IPS-18a (cell line): ENCODE measurements around the gene SEMG2.

ENCODE experiments used
- H3K27ac ChIP-seq: one replicate; pipeline ENCODE4 v1.5.1; 2013; ENCODE audit warnings: low read length
- H3K27me3 ChIP-seq: one replicate; pipeline ENCODE4 v1.6.1; 2013; ENCODE audit warnings: mild to moderate bottlenecking, low read length; ENCODE audit not compliant: control insufficient read depth, insufficient read depth
- H3K36me3 ChIP-seq: one replicate; pipeline ENCODE4 v1.6.1; 2013; ENCODE audit warnings: low read depth, low read length; ENCODE audit not compliant: control insufficient read depth
- H3K4me1 ChIP-seq: one replicate; pipeline ENCODE4 v1.6.1; 2013; ENCODE audit warnings: low read depth, low read length; ENCODE audit not compliant: control insufficient read depth
- H3K4me3 ChIP-seq: one replicate; pipeline ENCODE4 v1.5.1; 2013; ENCODE audit warnings: low read length
- H3K9ac ChIP-seq: one replicate; pipeline ENCODE4 v1.6.1; 2013; ENCODE audit warnings: mild to moderate bottlenecking, low read length, moderate library complexity
- H3K9me3 ChIP-seq: one replicate; pipeline ENCODE4 v1.6.1; 2013; ENCODE audit warnings: low read depth, low read length; ENCODE audit not compliant: control insufficient read depth

SEMG2 gene

DNA sequence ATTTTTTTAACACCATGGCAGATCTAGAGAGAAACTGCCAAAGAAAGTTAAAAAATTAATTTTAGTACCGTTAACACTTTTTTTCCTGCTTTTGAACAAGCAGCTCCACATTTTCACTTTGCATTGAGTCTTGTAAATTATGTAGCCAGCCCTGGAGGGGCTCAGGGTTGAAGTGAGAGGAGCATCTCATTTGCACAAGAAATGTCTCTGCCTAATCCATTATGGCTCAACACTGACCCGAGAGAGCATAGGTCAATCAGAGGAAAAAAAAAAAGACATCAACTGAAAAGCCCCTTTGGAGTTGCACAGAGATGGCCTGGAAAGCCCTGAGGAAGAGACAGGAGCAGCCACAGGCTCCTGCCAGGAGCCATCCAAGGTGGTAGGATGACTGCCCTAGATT, 37.5 kb downstream of the SEMG2 start:
- Histone ChIP-seq H3K4me3 (no peak overlapping the region), H3K9me3 (no peaks in the 10 kb centered on the region), H3K36me3 (no peaks in the 10 kb centered on the region), H3K27me3 (no peaks in the 10 kb centered on the region), H3K4me1 (peaks cover 7% of the 10 kb centered on the region), H3K9ac (no peak overlapping the region), H3K27ac (no peak overlapping the region)

- Histone ChIP-seq H3K4me3 (no peak overlapping the region), H3K27ac (no peak overlapping the region), H3K9me3 (no peaks in the 10 kb centered on the region), H3K27me3 (no peaks in the 10 kb centered on the region), H3K9ac (no peak overlapping the region), H3K36me3 (no peaks in the 10 kb centered on the region), H3K4me1 (peaks cover 6% of the 10 kb centered on the region)
Measured at GRCh38 chr20:45263556-45264266, 42.5 kb downstream of the SEMG2 start.

- no peak overlapping the region for H3K27ac ChIP-seq
- H3K4me1 ChIP-seq = no peaks in the 10 kb centered on the region
- H3K4me3 ChIP-seq = no peak overlapping the region
- H3K36me3 ChIP-seq = no peaks in the 10 kb centered on the region
- H3K9ac ChIP-seq = no peak overlapping the region
- no peaks in the 10 kb centered on the region for H3K27me3 ChIP-seq
- H3K9me3 ChIP-seq = no peaks in the 10 kb centered on the region
Measured at GRCh38 chr20:45266977-45267376, 45.8 kb downstream of the SEMG2 start.

DNA sequence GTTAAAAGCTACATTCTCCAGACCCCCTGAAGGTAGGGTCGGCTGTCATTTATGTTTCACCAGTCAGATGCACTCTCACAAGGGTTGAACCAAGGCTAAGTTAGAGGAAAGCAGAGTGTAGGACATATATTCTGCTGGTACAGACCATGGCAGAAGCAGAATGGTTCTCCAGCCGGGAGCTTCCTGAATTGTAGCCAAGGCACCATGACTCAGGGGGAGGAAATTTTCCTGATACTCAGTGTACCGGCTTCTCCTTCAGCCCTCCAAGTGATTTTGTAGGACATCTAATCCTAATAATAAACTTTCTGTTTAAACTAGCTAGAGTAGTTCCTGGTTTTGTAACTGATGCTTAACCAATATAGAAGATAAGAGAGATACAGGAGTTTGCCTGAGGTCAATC, 47.4 kb downstream of the SEMG2 start:
- no peaks in the 10 kb centered on the region for H3K4me1 ChIP-seq
- H3K27me3 ChIP-seq = no peaks in the 10 kb centered on the region
- no peaks in the 10 kb centered on the region for H3K36me3 ChIP-seq
- no peak overlapping the region for H3K27ac ChIP-seq
- H3K9me3 ChIP-seq = no peaks in the 10 kb centered on the region
- no peak overlapping the region for H3K4me3 ChIP-seq
- no peak overlapping the region for H3K9ac ChIP-seq

GRCh38 chr20:45269056-45269455, 47.9 kb downstream of the SEMG2 start:
- Histone ChIP-seq H3K4me3 (no peak overlapping the region), H3K36me3 (no peaks in the 10 kb centered on the region), H3K27me3 (no peaks in the 10 kb centered on the region), H3K4me1 (no peaks in the 10 kb centered on the region), H3K9ac (no peak overlapping the region), H3K9me3 (no peaks in the 10 kb centered on the region), H3K27ac (no peak overlapping the region)

GRCh38 chr20:45269754-45270270, 48.6 kb downstream of the SEMG2 start:
- Histone ChIP-seq H3K4me3 (no peak overlapping the region), H3K36me3 (no peaks in the 10 kb centered on the region), H3K27ac (no peak overlapping the region), H3K27me3 (no peaks in the 10 kb centered on the region), H3K4me1 (no peaks in the 10 kb centered on the region), H3K9me3 (no peaks in the 10 kb centered on the region), H3K9ac (no peak overlapping the region)
